ENCODE data around the gene IL36G. TPM values are rescaled to one million over a fixed set of nuclear protein-coding genes. Genes with fewer than 3 reads are reported as not detected.

IL36G gene
- polyA plus RNA-seq, 1 donor, result 0.67 TPM

- no peak for DNase-seq
These were observed 5.3 kb upstream of the IL36G start for GRCh38 chr2:112972423-112973086.

GRCh38 chr2:112973156-112973555 lies 4.7 kb upstream of the IL36G start:
- DNase-seq, result peak; percentile 0

DNA sequence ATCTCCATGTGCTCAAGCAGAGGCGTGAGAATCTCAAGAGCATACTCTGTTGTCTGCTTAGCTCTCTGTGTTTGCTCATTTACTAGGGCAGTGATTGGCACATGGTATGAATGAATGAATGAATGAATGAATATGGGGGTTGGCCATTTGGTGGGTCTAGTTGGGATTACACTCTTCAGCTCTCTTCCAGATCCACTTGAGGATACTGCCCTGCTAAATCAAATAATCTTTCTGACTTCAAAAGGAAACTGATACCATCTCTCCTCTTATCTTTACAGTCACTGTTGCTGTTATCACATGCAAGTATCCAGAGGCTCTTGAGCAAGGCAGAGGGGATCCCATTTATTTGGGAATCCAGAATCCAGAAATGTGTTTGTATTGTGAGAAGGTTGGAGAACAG lies 1.9 kb downstream of the IL36G start:
- no peak for DNase-seq

DNA sequence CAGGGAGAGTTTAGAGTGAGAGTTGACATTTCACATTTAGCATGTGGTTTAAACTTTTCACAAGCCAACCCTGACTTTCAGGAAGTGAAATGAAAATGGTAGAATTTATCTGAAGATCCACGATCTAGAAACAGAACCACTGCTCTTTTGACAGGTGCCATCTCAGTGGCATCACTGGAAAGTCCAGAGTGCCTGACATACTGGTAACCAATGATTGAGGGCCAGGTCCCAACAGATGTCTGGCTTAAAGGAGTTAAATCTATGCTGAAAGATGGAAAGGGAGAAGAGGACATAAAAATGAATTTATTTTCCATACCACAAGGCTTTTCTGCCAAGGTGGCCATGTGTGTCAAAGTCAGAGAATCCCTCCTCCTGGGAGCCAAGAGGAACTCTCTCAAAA lies 2.7 kb downstream of the IL36G start:
- no peak for DNase-seq

- no peak for DNase-seq
These were observed 7.3 kb downstream of the IL36G start for GRCh38 chr2:112985090-112985489.

DNA sequence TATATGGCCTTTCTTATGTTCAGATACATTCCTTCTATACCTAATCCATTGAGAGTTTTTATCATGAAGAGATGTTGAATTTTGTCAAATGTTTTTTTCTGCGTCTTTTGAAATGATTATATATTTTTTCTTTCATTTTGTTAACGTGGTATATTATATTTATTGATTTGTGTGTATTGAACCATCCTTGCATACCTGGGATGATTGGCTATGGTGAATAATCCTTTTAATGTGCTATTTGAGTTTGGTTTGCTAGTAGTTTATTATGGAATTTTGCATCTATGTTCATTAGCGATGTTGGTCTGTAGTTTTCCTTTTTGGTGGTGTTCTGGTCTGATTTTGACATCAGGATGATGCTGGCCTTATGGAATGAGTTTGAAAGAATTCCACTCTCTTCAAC lies 11.8 kb downstream of the IL36G start:
- no peak for DNase-seq

DNA sequence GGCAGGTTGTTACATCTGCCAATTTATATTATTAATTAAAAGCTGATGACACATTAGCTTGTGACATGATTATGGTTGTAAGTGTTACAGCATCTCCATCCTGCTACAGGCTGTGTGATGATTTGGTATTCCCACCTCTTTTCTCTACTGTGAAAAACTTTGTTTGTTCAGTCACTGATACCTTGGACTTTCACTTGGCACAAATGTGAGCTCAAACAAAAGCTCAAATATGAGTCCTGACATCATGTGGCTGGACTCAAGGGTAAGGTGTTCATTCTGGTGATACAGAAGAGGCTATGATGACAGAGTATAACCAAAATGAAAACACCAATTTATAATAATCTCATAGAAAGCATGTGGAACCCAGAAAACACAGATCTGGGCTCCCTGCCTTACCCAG lies 16.0 kb downstream of the IL36G start:
- no peak for DNase-seq

DNA sequence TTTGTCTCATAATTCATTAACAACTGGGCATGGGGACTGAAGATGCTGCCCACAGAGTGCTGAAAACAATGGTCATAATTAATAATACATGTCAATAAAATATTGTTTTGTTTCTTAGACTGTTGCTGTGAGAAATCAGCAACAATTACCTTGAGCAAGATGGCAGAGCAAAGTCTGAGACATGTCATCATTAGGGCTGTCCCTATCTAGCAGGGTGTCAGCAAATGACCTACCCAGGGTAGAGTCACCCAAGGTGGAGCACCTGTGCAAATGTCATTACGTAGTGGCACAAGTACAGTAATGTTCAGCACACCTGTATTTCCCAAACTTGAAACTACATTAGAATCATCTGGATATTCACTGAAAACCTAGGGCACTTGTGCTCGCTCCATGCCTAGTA lies 16.8 kb downstream of the IL36G start:
- no peak for DNase-seq

DNA sequence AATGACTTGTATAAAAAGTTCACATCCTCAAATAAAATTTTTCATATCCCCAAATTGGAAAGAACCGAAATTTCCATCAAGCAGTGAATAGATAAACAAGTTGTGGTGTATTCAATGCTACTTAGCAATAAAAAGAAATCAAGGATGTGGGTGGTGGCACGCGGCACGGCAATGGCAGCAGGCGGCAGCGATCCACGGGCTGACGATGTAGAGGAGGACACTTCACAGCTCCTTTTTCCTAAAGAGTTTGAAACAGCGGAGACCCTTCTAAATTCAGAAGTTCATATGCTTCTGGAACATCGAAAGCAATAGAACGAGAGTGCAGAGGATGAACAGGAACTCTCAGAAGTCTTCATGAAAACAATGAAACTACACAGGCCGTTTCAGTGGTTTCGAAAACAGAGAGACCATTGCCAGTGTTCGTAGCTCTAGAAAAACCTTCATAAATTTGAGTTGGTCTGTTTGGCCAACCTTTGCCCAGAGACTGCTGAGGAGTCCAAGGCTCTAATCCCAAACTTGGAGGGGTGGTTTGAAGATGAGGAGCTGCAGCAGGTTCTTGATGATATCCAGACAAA lies 17.6 kb downstream of the IL36G start:
- no peak for DNase-seq

- DNase-seq, result no peak
These were observed 18.8 kb downstream of the IL36G start for GRCh38 chr2:112996635-112997034.

- DNase-seq, result no peak
These were observed 19.3 kb downstream of the IL36G start for GRCh38 chr2:112997151-112997550.

DNA sequence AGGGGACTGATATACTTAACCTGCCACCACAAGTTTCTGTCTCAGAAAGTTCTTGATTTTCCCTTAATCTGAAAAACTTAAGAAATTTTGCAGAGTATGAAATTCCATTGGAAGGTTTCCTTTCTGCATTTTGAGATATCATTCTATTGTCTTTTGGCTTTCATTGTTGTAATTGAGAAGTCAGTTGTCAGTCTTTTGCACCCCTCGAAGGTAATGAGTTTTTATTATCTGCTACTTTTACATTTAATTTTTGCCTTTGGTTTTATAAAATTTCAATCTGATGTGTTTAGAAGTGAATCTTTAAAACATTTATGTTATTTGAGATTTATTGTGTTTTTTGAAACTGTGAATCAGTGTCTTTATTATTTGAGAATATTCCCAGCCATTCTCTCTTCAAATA lies 22.6 kb downstream of the IL36G start:
- no peak for DNase-seq

- DNase-seq, result no peak
These were observed 24.9 kb downstream of the IL36G start for GRCh38 chr2:113002677-113003076.

- DNase-seq, result no peak
These were observed 27.3 kb downstream of the IL36G start, which contains the start of gene IL36A for GRCh38 chr2:113005030-113005509. Gene IL36A, plus strand, starts transcription at chr2:113005459. Its CDS starts 413 bp downstream, at chr2:113005872.

- no peak for DNase-seq
These were observed 29.4 kb downstream of the IL36G start for GRCh38 chr2:113007250-113007649.

DNA sequence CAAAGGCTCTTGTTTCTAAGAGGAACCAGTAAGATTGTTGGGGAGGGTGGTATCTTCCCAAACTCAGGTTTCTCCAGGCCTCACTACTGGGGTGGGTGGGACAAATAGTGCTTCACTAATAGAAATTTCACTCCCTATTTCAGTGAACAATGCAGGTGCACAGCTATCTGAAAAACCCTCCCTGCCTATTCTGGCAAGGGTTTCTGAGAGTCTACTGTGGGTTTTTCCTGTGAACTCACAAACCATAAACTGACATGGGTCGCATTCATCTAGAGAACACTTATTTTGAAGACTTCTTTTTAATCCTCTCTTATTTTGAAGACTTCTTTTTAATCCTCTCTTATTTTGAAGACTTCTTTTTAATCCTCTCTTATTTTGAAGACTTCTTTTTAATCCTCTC lies 31.8 kb downstream of the IL36G start:
- no peak for DNase-seq

- DNase-seq, result no peak
These were observed 32.3 kb downstream of the IL36G start for GRCh38 chr2:113010088-113010487.

- no peak for DNase-seq
These were observed 33.3 kb downstream of the IL36G start for GRCh38 chr2:113011108-113011507.

DNA sequence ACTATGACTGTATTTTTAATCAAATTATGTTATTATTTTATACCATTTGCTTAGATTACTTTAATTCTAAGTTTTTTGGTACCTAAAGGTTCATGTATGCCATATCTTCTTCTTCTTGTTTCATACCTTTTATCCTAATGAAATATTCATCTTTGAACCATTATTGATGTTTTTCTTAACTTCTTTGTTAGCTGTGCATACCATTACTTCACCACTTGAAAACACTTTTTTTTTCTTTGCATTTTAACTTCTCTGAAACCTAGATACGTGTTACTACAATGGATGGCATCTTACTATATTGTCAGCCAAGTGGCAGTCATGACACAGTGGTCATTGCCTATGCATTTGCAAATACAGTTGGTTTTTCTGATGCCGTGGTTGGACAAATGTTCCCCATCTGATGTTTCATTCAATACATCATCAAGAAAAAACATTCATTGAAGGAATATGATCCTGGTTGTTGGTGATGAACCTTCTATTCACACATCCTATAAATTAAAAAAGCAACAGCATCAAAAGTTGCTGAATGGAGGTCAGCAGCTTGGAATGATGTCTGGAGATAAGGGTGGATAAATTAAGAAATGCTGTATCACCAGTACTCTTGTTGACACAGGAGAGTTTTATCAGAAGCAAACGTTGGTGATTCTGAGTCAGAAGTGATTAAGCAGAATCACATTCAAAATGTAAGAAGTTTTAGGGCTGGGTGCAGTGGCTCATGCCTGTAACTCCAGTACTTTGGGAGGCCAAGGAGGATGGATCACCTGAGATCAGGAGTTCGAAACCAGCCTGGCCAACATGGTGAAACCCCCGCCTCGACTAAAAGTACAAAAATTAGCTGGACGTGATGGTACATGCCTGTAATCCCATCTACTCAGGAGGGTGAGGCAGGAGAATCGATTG lies 34.9 kb downstream of the IL36G start:
- DNase-seq, result no peak

DNA sequence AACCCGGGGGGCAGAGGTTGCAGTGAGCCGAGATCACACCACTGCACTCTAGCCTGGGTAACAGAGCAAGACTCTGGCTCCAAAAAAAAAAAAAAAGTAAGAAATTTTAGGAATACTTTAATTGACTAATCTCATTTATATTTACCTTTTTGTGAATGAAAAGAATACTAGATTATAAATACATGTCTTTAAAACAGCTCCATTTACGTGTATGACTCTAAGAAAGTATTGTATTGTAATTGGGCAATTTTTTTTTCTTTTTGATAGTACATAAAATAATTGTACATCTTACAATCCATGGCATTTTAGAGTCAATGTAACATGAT lies 35.5 kb downstream of the IL36G start:
- DNase-seq, result no peak

DNA sequence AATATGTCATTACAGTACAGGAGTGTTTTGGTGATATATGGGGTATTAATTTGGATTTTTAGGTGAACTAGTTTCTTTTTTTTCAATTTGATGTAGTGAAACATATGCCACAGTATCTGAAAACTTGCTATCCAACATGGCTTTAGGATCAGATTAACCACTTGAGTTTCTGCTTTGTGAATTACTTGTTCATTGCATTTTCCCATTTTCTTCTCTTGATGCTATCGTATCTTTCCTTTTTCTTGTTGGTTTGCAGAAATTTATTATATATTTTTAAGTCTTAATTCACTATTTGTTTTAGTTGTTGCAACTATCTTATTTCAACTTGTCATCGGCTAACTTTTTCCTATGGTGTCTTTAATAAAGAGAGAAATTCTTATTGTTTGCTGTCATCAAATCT lies 36.3 kb downstream of the IL36G start:
- no peak for DNase-seq

- DNase-seq, result no peak
These were observed 37.2 kb downstream of the IL36G start for GRCh38 chr2:113015042-113015441.

DNA sequence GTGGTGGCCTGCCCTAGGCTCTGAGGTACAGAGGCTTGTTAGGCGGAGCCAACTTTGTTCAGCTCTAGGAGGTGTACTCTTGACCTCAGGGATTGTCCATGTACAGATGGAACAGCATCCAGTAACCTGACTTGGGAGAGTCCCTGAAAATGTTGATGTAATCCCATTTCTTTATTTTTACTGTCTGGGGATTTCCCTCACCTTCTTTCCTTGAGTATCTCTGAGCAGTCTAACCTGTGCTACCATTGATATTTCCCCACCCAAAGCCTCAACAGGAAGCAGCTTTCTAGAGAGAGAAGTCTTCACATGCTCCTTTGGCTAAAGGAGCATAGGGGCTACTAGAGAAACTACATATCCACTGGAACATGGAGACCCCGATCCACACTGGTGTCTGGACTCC lies 37.8 kb downstream of the IL36G start:
- no peak for DNase-seq
